Activated CD8-positive, alpha-beta memory T cell treated with anti-CD3 and anti-CD28 coated beads for 36 hours (primary cell): ENCODE measurements around the gene PPP2R5C. TPM values are rescaled to one million over a fixed set of nuclear protein-coding genes. Genes with fewer than 3 reads are reported as not detected.
"Not testable (repeated sequence)": the region's sequence is repeated elsewhere in the genome, so short reads cannot be mapped to it uniquely, and the experiment has no call there.

Experiments
- CTCF ChIA-PET: fragments of 350-600 bp; sonication (Branson Sonifier 250); formaldehyde crosslinking; loops from one replicate; lab custom pipeline; 2021; ENCODE audit warnings: antibody characterized with exemption; lab: Charles Lee
- POLR2A ChIA-PET: fragments of 350-600 bp; sonication (Branson Sonifier 250); formaldehyde crosslinking; loops from one replicate; lab custom pipeline; 2021; ENCODE audit warnings: antibody characterized with exemption; lab: Charles Lee
- total RNA-seq, 2 experiments: library from RNA; stranded (reverse); gene quantifications; one replicate each; pipeline ENCODE4 v1.2.3, GENCODE V29; 2021

The PPP2R5C gene
- total RNA-seq, 2 experiments from 2014 or later = 222 to 242 TPM

DNA sequence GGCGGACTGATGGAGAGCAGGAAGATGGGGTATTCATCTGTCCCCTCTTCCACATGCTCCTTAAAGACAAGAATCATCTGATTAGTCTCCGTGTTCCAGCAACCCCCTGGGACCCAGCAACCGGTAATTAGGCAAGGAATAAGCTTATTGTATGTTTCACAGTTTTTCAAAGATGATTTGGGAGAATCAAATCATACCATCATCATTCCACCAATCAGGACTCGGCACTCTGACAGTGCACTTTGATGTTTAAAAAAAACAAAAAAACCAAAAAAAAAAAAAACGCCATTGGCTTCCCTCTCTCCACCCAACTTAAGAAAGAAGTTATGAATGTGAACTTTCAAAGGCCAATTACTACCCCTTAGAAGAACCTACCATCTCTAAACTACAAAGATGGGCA is 201.5 kb downstream of the PPP2R5C start:
- ChIA-PET POLR2A (no interaction called here), CTCF (interaction anchor here (0.7 to 2.0 kb wide), 4 partner anchors 16 to 1385 kb away, joined by 3 to 8 read pairs (median 4); no protein-coding TSS in a partner anchor)

DNA sequence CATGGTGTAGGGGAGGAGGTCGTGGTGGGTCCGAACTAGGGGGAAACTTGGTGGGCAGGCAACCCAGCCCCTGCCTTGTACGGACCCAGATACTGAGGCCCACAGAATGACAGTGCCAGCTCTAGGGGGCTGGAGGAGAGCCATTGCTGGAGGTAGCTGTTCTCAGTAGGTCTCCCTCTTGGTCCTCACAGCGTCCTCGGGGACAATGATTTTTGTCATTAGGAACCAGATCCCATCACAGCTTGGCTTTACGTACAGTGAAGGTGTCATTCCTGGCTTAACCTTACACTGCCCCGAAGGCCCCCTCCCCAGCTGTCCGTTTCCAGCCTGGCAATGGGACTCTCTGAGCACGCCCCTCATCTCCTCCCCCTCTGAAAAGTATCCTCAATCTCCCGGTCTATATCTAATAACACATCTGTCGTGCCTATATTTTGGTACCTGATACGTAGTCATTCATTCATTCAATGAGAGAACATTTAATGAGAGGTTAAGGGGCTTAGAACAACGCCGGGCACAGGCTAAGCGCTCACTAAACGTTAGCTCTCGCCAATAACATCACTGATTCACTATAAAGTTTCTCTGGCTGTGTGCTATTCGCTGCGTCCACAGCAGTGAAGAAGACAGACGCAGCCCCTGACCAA is 202.3 kb downstream of the PPP2R5C start:
- ChIA-PET CTCF (interaction anchor here (1.0 to 1.4 kb wide), 3 partner anchors 132 to 355 kb away, joined by 3 to 4 read pairs (median 3); partner anchors contain the start of gene ZNF839), POLR2A (interaction anchor here (1.1 to 2.2 kb wide), 2 partner anchors 15 to 203 kb away, joined by 3 to 7 read pairs; no protein-coding TSS in a partner anchor)

DNA sequence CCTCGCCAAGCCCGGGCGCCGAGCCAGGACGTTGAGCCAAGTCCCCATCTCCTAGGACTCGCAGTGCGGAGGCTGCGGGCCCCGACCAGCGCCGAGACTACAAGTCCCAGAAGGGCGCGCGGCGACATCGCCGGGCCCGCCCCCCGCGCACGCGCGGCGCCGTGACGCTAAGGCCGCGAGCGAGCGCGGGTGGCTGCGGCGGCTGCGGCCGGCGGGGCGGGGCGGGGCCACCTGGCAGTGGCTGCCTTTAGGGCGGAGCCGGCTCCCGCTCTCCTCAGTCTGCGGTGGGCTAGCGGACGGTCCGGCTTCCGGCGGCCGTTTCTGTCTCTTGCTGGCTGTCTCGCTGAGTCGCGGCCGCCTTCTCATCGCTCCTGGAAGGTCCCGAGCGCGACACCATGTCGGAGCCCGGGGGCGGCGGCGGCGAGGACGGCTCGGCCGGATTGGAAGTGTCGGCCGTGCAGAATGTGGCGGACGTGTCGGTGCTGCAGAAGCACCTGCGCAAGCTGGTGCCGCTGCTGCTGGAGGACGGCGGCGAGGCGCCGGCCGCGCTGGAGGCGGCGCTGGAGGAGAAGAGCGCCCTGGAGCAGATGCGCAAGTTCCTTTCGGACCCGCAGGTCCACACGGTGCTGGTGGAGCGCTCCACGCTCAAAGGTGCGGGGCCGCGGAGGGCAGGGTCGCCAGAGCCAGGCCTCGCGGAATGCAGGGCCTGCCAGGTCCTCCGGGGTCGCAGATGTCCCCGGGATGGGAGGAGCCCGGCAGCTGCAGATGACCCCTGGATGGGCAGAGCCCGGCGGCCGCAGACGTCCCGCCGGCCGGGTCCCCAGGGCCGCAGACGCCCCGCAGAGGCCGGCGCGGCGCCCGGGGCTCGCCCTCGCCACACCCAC is 203.0 kb downstream of the PPP2R5C start, which contains the start of gene DYNC1H1:
TSS of gene DYNC1H1 (plus strand) at position 277 of the 884 bp plus-strand sequence. CDS start at position 396, 119 bp downstream.
- CTCF ChIA-PET = interaction anchor here (0.6 to 1.4 kb wide), 3 partner anchors 27 to 355 kb away, joined by 3 read pairs; partner anchors contain the start of gene ZNF839
- POLR2A ChIA-PET = interaction anchor here (0.6 to 2.2 kb wide), 5 partner anchors 16 to 1370 kb away, joined by 3 to 7 read pairs (median 4); no protein-coding TSS in a partner anchor

DNA sequence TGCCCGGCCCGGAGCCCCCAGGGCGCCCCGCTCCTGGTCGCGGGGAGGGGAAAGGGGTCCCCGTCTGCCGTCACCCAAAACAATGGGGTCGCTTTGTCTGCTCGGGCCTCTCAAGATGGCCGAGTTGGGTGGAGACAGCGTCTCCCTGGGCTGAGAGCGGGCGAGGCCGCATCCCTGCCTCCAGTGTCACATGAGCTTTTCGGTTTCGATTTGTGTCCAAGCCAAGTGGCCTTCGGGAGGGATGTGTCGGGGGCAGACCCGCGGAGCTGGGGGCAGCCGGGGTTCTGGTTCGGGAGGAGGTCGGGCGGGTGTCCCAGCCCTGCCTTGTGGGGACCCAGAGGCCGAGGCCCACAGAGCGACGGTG is 203.7 kb downstream of the PPP2R5C start:
- POLR2A ChIA-PET = interaction anchor here (0.6 to 2.2 kb wide), 7 partner anchors 16 to 1370 kb away, joined by 3 to 7 read pairs (median 4); no protein-coding TSS in a partner anchor
- CTCF ChIA-PET = interaction anchor here (0.6 to 1.4 kb wide), 3 partner anchors 13 to 354 kb away, joined by 3 read pairs; partner anchors contain the start of gene ZNF839

DNA sequence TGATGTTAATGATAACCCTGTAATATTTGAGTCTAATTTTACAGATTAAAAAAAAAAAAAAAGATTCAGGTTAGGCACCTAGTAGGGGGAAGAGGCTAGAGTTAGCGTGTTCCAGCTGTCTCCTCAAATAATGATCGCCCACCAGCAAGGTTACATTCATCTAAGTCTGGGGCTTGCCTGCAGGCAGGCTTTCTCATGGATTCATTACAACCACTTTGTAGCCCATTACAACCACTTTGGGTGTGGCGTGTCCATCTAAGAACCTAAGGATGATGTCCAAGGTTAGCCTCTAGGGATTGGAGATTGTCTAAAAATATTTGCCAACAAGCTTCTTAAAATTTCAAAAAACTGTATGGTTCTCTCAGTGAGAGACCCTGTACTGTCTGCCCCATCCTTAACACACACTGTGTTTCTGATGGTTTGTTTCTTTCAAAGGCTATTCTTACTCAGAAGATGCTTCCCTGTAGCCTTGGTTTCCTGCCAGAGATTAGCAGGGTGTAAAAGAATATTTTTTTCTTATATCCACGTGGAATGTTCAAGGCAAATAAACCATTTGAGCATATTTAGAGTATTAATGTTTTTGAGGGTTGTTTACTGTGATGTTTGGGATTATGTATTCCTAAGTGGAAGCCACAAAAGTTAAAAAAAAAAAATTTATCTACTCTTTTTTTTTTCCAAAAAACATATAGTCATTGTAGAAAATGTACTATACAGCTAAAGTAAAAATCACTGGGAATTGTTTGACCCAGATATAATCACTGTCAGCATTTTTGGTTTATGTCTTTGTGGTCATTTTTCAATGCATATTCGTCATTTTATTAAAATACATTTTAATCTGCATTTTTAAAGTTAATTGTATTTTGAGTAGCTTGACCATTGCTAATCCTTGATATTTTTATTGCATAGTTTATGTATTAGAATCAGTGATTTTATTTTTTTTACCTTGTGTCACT is 204.5 kb downstream of the PPP2R5C start:
- POLR2A ChIA-PET = interaction anchor here (0.6 to 2.2 kb wide), 4 partner anchors 17 to 158 kb away, joined by 3 to 7 read pairs (median 5); no protein-coding TSS in a partner anchor
- CTCF ChIA-PET = interaction anchor here (1.1 to 1.2 kb wide), 3 partner anchors 14 to 122 kb away, joined by 3 read pairs; no protein-coding TSS in a partner anchor

DNA sequence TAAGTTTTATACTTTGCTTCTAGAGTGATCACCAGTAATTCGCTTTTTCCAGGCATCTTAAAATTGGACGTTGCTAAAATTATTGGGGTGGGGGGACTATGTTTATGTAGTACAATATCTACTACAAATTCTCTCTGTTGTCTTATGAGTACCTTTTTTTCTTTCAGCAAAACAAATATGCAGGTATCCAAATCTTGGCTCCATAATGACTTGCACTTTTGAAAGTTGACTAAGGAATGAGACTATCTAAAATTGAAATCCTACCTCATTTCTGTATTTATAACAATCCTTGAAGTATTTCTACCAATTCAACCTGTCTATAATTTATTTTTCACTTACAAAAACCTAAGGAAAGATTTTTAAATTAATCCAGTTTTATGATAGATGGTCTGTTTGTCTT is 205.2 kb downstream of the PPP2R5C start:
- POLR2A ChIA-PET = no interaction called here
- CTCF ChIA-PET = interaction anchor here (1.2 kb wide), 1 partner anchor 16 kb away, joined by 3 read pairs; no protein-coding TSS in a partner anchor

DNA sequence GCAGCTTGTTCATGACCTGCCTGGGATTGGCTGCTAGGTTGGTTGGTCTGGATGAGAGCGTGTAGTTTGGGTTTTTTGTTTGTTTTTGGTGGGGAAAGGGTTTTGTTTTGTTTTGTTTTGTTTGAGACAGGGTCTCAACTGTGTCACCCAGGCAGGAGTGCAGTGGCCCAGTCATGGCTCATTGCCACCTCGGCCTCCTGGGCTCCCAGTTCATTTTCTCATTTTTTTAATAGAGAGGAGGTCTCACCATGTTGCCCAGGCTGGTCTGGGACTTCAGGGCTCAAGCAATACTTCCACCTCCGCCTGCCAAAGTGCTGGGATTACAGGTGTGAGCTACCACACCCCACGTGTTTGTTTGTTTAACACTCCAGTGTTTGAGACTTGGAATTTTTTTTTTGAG is 206.7 kb downstream of the PPP2R5C start:
- CTCF ChIA-PET = interaction anchor here (1.3 kb wide), 1 partner anchor 80 kb away, joined by 3 read pairs; no protein-coding TSS in a partner anchor
- POLR2A ChIA-PET = interaction anchor here (0.6 kb wide), 1 partner anchor 34 kb away, joined by 3 read pairs; no protein-coding TSS in a partner anchor

DNA sequence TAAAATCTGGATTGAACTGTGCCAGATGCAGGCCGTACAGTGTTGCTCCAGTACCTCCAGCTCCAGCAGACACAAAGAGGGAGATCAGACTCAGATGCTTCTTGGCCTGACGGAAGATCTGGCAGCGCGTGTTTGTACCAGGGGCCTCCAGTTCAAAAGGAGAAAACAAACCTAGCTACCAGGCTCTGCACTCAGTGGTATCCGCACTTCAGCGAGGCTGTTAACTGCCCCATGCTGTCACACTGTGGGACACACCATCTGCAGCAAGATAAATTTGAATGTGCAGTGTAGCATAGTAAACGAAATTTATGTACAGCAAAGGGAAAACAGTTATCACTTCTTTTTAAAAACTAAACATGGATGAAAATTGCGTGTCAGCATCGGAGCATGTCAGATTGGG is 208.0 kb downstream of the PPP2R5C start:
- POLR2A ChIA-PET = no interaction called here
- CTCF ChIA-PET = interaction anchor here (0.7 to 1.3 kb wide), 2 partner anchors 8 to 79 kb away, joined by 3 read pairs; no protein-coding TSS in a partner anchor

DNA sequence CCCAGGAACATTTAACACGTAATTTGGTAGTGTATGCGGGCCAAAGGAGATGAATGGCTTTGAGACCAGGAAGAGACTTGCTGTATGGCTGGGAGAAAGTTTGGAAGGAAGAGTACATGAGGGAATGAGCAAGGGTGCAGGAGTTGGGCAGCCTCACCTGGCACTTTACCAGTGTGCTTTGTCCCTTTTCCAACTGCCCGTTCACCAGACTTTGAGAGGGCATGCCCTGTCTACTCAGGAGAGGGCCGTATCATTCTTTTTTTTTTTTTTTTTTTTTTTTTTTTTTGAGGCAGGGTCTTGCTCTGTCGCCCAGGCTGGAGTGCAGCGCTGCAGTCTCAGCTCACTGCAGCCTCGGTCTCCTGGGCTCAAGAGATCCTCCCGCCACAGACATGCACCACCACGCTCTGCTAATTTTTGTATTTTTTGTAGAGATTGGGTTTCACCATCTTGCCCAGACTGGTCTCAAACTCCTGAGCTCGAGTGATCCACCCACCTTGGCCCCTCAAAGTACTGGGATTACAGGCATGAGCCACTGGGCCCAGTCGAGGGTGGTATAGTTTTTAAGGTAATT is 209.4 kb downstream of the PPP2R5C start:
- POLR2A ChIA-PET = interaction anchor here (0.6 kb wide), 1 partner anchor 108 kb away, joined by 4 read pairs; no protein-coding TSS in a partner anchor

DNA sequence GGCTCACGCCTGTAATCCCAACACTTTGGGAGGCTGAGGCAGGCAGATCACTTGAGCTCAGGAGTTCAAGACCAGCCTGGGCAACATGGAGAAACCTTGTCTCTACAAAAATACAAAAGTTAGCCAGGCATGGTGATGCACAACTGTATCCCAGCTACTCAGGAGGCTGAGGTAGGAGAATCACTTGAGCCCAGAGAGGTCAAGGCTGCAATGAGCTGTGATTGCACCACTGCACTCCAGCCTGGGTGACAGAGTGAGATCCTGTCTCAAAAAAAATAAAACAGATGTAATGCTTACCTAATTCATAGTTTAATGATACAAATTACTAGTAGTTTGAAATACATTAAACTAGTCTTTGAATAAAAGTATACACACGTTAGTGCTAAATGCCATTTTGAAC is 209.9 kb downstream of the PPP2R5C start:
- CTCF ChIA-PET = not testable (repeated sequence)

More for the DNA sequence above, 209.4 kb downstream of the PPP2R5C start:
- CTCF ChIA-PET = no interaction called here

DNA sequence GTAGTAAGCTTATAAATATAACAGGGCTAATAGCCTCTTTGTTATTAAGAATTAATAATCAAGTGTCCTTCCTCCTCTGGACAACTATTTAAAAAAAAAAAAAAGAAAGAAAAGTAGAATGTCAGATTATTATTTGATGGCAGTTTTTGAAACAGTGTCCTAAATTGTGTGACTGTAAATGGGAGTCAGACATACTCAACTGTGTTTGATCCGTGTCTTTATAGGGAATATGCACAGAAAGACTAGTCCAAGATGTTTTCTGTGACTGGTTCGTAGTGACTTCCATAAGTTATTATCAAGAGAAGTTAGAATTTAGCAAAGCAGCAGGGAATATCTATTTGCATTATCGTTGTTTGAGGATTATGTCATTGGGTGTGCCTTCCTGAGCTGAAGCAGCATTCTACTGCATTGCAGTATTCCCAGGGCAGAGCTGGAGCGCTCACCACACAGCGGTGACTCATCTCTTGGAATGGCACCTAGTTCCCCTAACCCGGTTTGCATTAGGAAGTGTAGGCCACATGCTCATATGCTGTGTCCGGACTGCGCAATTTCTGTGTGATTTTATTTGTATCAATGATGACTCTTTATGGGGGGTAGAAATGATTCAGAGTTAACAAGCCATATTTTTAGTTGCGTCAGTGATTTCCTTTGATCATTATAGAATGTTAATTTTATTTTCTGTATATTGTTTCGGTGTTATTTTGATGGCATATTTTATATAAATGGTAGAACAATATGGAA is 210.8 kb downstream of the PPP2R5C start:
- CTCF ChIA-PET = no interaction called here
- POLR2A ChIA-PET = interaction anchor here (0.7 kb wide), 1 partner anchor 95 kb away, joined by 3 read pairs; no protein-coding TSS in a partner anchor

More for the DNA sequence above, 209.9 kb downstream of the PPP2R5C start:
- POLR2A ChIA-PET = interaction anchor here (0.6 to 0.7 kb wide), 2 partner anchors 96 to 107 kb away, joined by 3 to 4 read pairs; no protein-coding TSS in a partner anchor

DNA sequence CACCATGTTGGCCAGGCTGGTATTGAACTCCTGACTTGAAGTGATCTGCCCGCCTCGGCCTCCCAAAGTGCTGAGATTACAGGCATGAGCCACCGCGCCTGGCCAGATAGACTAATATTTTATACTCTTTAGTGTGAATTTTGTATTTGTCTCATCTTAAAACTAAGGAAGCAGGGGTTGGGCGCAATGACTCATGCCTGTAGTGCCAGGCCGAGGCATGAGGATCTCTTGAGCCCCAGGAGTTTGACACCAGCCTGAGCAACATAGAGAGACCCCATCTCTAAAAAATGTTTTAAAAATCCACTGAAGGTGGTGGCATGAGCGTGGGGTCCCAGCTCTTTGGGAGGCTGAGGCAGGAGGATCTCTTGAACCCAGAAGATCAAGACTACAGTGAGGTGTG is 211.8 kb downstream of the PPP2R5C start:
- CTCF ChIA-PET = no interaction called here
- POLR2A ChIA-PET = no interaction called here

DNA sequence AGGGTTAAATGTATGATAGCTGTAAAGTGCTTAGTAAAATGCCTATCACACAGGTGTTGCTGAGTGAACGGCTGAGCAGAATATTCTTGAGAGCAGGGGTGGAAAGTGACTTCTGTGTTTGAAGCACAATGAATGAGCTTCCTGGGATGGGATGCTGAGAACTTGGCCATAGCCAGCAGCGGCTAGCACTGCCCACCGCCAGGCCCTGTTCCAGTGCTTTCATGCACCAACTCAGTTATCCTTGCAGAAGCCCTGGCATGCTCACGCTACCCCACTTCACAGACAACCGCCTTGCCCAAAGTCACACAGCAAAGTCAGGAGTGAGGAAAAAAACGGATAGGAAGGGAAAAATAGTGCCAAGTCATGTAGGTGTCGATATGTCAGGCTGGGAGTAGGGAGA is 213.7 kb downstream of the PPP2R5C start:
- CTCF ChIA-PET = interaction anchor here (0.9 kb wide), 1 partner anchor 8 kb away, joined by 4 read pairs; no protein-coding TSS in a partner anchor
- POLR2A ChIA-PET = no interaction called here
